Uterus (tissue), 4 donors: ENCODE measurements around the gene RAET1L. TPM values are rescaled to one million over a fixed set of nuclear protein-coding genes. Genes with fewer than 3 reads are reported as not detected.
"Not testable (repeated sequence)": the region's sequence is repeated elsewhere in the genome, so short reads cannot be mapped to it uniquely, and the experiment has no call there.

Source experiments
- DNase-seq, 2 donors: peaks; one replicate each; pipeline ENCODE4 v3.0.0-alpha.2; 2019 to 2020
- H3K27ac ChIP-seq, 2 donors: fragments of 200-600 bp; sonication (generic); 1 replicate in 1 of 2; 2 replicates in 1 of 2; pipeline ENCODE4 v1.5.1; 2016 to 2018
- H3K27me3 ChIP-seq, 2 donors: fragments of 200-600 bp; sonication (generic); one replicate each; pipeline ENCODE4 v1.5.1; 2018 to 2019; ENCODE audit warnings: control low read depth in 1 of 2
- H3K36me3 ChIP-seq, 2 donors: fragments of 200-600 bp; sonication (generic); one replicate each; pipeline ENCODE4 v1.5.1; 2019; ENCODE audit warnings: control low read depth in 1 of 2
- H3K4me1 ChIP-seq, 2 donors: fragments of 200-600 bp; sonication (generic); one replicate each; pipeline ENCODE4 v1.5.1; 2018 to 2019; ENCODE audit warnings: control low read depth in 1 of 2
- H3K4me3 ChIP-seq, 2 donors: fragments of 200-600 bp; sonication (generic); 1 replicate in 1 of 2; 2 replicates in 1 of 2; pipeline ENCODE4 v1.5.1; 2018 to 2019; ENCODE audit warnings: mild to moderate bottlenecking in 1 of 2
- H3K9me3 ChIP-seq, 2 donors: fragments of 200-600 bp; sonication (generic); one replicate each; pipeline ENCODE4 v1.5.1; 2019; ENCODE audit warnings: control low read depth in 1 of 2
- CTCF ChIP-seq, 4 experiments: fragments of 200-600 bp in 2 of 4; fragments of 450-650 bp in 2 of 4; sonication (generic) in 2 of 4; IDR thresholded peaks; one replicate each; pipeline ENCODE4 v1.5.1; 2016 to 2019; ENCODE audit warnings: antibody characterized with exemption in 4 of 4, mild to moderate bottlenecking in 2 of 4, moderate library complexity in 1 of 4
- POLR2A ChIP-seq, 2 donors: fragments of 450-650 bp; IDR thresholded peaks; one replicate each; pipeline ENCODE4 v1.6.1; 2016; ENCODE audit warnings: antibody characterized with exemption in 2 of 2, mild to moderate bottlenecking in 1 of 2, moderate library complexity in 1 of 2
- intact Hi-C: fragments of 100-400 bp; cut with DNase I; formaldehyde crosslinking; loops from one replicate; pipeline ENCODE4 v1.15.1; 2023; ENCODE audit warnings: low total_unique reads
- total RNA-seq, 4 donors: library from RNA; depleted of rRNA in 3 of 4; stranded (reverse); fragments of >200 nt in 3 of 4; gene quantifications; one replicate each; pipeline versions ENCODE4 v1.1.0 to v1.2.4, GENCODE V29; 2014 to 2023
- donor health status: DM: yes; HTN: yes; CAD: no.

Gene RAET1L
- total RNA-seq, 4 donors from 2014 or later, result not detected

GRCh38 chr6:150024646-150025155 lies 631 bp downstream of the RAET1L start:
- Histone ChIP-seq H3K4me1 (peaks cover 0 to 6% of the 10 kb centered on the region in 2 donors), H3K27ac (no peak overlapping the region), H3K27me3 (peaks cover 0 to 7% of the 10 kb centered on the region in 2 donors), H3K36me3 (no peaks in the 10 kb centered on the region), H3K9me3 (no peaks in the 10 kb centered on the region), H3K4me3 (no peak overlapping the region)
- TF ChIP-seq CTCF (IDR thresholded peaks at IDR 0.05) (no peak), POLR2A (IDR thresholded peaks at IDR 0.05) (no peak)
- intact Hi-C loops, result no loop called here
- no peak for DNase-seq

GRCh38 chr6:150024021-150024420 lies 1.3 kb downstream of the RAET1L start:
- H3K4me3 ChIP-seq, H3K27me3 ChIP-seq, H3K36me3 ChIP-seq, H3K9me3 ChIP-seq, intact Hi-C loops, H3K4me1 ChIP-seq, H3K27ac ChIP-seq, DNase-seq: not testable (repeated sequence)

GRCh38 chr6:150021870-150022269 lies 3.5 kb downstream of the RAET1L start:
- intact Hi-C loops, H3K36me3 ChIP-seq, H3K4me1 ChIP-seq, DNase-seq, H3K4me3 ChIP-seq, H3K9me3 ChIP-seq, H3K27me3 ChIP-seq, H3K27ac ChIP-seq: not testable (repeated sequence)

GRCh38 chr6:150018846-150019580 lies 6.3 kb downstream of the RAET1L start:
- H3K36me3 ChIP-seq, result no peaks in the 10 kb centered on the region
- H3K9me3 ChIP-seq, result no peaks in the 10 kb centered on the region
- intact Hi-C loops, result loop anchor here (10.0 kb wide), 1 partner anchor 84 kb away; no protein-coding TSS in a partner anchor
- peaks cover 0 to 21% of the 10 kb centered on the region in 2 donors for H3K27me3 ChIP-seq
- DNase-seq, result no peak
- TF ChIP-seq POLR2A (IDR thresholded peaks at IDR 0.05) (no peak), CTCF (IDR thresholded peaks at IDR 0.05) (no peak)
- H3K4me1 ChIP-seq, result no peaks in the 10 kb centered on the region
- H3K27ac ChIP-seq, result no peak overlapping the region
- no peak overlapping the region for H3K4me3 ChIP-seq

GRCh38 chr6:150017186-150017521 lies 8.2 kb downstream of the RAET1L start:
- not testable (repeated sequence) for H3K36me3 ChIP-seq, H3K27ac ChIP-seq, DNase-seq, H3K4me1 ChIP-seq, H3K9me3 ChIP-seq, H3K4me3 ChIP-seq
- intact Hi-C loops, result loop anchor here (10.0 kb wide), 1 partner anchor 82 kb away; no protein-coding TSS in a partner anchor
- peaks cover 0 to 34% of the 10 kb centered on the region in 2 donors for H3K27me3 ChIP-seq

- H3K27ac ChIP-seq, result no peak overlapping the region
- peak in 1 of 2 donors; percentile 51 for DNase-seq
- TF ChIP-seq POLR2A (IDR thresholded peaks at IDR 0.05) (no peak), CTCF (IDR thresholded peaks at IDR 0.05) (peak; percentile 65 to 80 (median 75))
- H3K4me1 ChIP-seq, result no peaks in the 10 kb centered on the region
- H3K9me3 ChIP-seq, result no peaks in the 10 kb centered on the region
- intact Hi-C loops, result loop anchor here (10.0 kb wide), 1 partner anchor 82 kb away; no protein-coding TSS in a partner anchor
- no peaks in the 10 kb centered on the region for H3K36me3 ChIP-seq
- H3K27me3 ChIP-seq, result peaks cover 0 to 34% of the 10 kb centered on the region in 2 donors
- H3K4me3 ChIP-seq, result no peak overlapping the region
Observed at GRCh38 chr6:150016324-150017185, 8.8 kb downstream of the RAET1L start.

- not testable (repeated sequence) for DNase-seq, H3K36me3 ChIP-seq, H3K27ac ChIP-seq, H3K4me1 ChIP-seq, H3K4me3 ChIP-seq, H3K9me3 ChIP-seq
- H3K27me3 ChIP-seq, result peaks cover 0 to 34% of the 10 kb centered on the region in 2 donors
- intact Hi-C loops, result loop anchor here (10.0 kb wide), 1 partner anchor 81 kb away; no protein-coding TSS in a partner anchor
Observed at GRCh38 chr6:150015281-150016001, 9.9 kb downstream of the RAET1L start.

- intact Hi-C loops, result loop anchor here (10.0 kb wide), 1 partner anchor 80 kb away; no protein-coding TSS in a partner anchor
- H3K27ac ChIP-seq, H3K9me3 ChIP-seq, H3K4me1 ChIP-seq, H3K36me3 ChIP-seq, DNase-seq, H3K4me3 ChIP-seq: not testable (repeated sequence)
- H3K27me3 ChIP-seq, result peaks cover 0 to 34% of the 10 kb centered on the region in 2 donors
Observed at GRCh38 chr6:150014623-150015280, 10.6 kb downstream of the RAET1L start.
